ENCODE results near the gene TXNDC16.

Gene TXNDC16

GRCh38 chr14:52551696-52552062 is 626 bp downstream of the TXNDC16 start:
- DNase-seq (ENCODE audit: insufficient read length, low spot score) (no peak), FAIRE-seq (no peak)
- TF ChIP-seq CTCF (IDR thresholded peaks at IDR 0.05; ENCODE audit: insufficient read depth, missing control alignments): peak; percentile 38

- FAIRE-seq (no peak), DNase-seq (ENCODE audit: insufficient read length, low spot score) (no peak)
- TF ChIP-seq CTCF (IDR thresholded peaks at IDR 0.05; ENCODE audit: insufficient read depth, missing control alignments): no peak
These were observed 1.1 kb downstream of the TXNDC16 start for GRCh38 chr14:52551205-52551604.

GRCh38 chr14:52550661-52551060 is 1.6 kb downstream of the TXNDC16 start:
- DNase-seq (ENCODE audit: insufficient read length, low spot score) (no peak), FAIRE-seq (no peak)
- TF ChIP-seq CTCF (IDR thresholded peaks at IDR 0.05; ENCODE audit: insufficient read depth, missing control alignments): no peak

- no peak for DNase-seq (ENCODE audit: insufficient read length, low spot score)
- FAIRE-seq: no peak
- TF ChIP-seq CTCF (IDR thresholded peaks at IDR 0.05; ENCODE audit: insufficient read depth, missing control alignments): no peak
These were observed 4.8 kb downstream of the TXNDC16 start for GRCh38 chr14:52547526-52547925.

GRCh38 chr14:52547027-52547426 is 5.3 kb downstream of the TXNDC16 start:
- no peak for TF ChIP-seq CTCF (IDR thresholded peaks at IDR 0.05; ENCODE audit: insufficient read depth, missing control alignments)
- DNase-seq (ENCODE audit: insufficient read length, low spot score): no peak
- no peak for FAIRE-seq

- DNase-seq (ENCODE audit: insufficient read length, low spot score) (no peak), FAIRE-seq (no peak)
- no peak for TF ChIP-seq CTCF (IDR thresholded peaks at IDR 0.05; ENCODE audit: insufficient read depth, missing control alignments)
These were observed 6.0 kb downstream of the TXNDC16 start for GRCh38 chr14:52546318-52546670.

GRCh38 chr14:52545584-52546317 is 6.6 kb downstream of the TXNDC16 start:
- FAIRE-seq: no peak
- DNase-seq (ENCODE audit: insufficient read length, low spot score): no peak
- TF ChIP-seq CTCF (IDR thresholded peaks at IDR 0.05; ENCODE audit: insufficient read depth, missing control alignments): no peak
